ENCODE measurements around the gene AGFG1. TPM values are rescaled to one million over a fixed set of nuclear protein-coding genes. Genes with fewer than 3 reads are reported as not detected.

AGFG1 gene
- total RNA-seq, 1 experiment from 2014 or later, result 109 TPM

DNA sequence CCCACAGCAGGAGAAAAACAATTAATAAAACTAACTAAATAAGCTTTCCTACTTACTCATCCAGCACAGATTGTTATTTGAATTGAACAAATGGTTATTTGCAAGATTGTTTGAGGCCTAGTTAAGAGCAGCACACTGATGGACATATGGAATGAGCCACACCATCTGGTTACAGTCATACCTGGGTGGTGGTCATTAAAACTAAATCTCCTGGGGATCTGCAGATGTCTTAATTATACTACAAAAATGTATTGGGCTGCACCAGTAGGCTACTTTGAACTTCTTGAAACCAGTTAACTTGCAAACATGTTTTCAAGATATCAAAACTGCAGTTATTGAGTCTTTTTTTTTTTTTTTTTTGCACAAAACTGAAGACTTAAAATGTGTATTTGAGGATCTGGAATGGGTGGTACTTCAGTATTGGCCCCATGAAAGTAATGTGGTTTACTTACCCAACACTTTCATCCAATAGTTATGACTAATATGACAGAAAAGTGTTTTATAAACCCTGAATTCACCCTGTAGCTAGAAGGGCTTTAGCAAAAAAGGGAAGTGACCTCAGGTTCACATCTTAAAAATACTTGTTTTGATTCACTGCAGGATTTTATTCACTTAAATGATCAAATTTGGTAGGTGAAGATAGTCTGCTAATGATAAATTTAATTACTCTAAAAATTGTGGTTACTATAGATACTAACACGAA, 10.8 kb downstream of the AGFG1 start:
- H3K4me2 ChIP-seq (ENCODE audit: insufficient read depth, insufficient read length, low read length), result no peak overlapping the region
- no peaks in the 10 kb centered on the region for H4K20me1 ChIP-seq (ENCODE audit: control insufficient read depth, insufficient read depth, insufficient read length)

More for the DNA sequence above, 10.8 kb downstream of the AGFG1 start:
- H3K27me3 ChIP-seq (ENCODE audit: insufficient read depth, low read length), result no peaks in the 10 kb centered on the region
- Mint-ChIP-seq H3K27ac (no peak overlapping the region), H3K9me3 (peaks cover 19 to 21% of the 10 kb centered on the region in 2 experiments), H3K4me1 (peaks cover 3 to 16% of the 10 kb centered on the region in 2 experiments; a peak in 2 of 4 replicates), H3K27me3 (ENCODE audit: low read depth) (no peaks in the 10 kb centered on the region), H3K36me3 (ENCODE audit: insufficient read depth in 1 of 3, low read depth in 3 of 3) (peaks cover 12 to 23% (median 18%) of the 10 kb centered on the region in 3 experiments), H3K4me3 (no peak overlapping the region)
- no peak overlapping the region for H2AK5ac ChIP-seq (ENCODE audit: insufficient read length, low read length)
- no peak overlapping the region for H2BK120ac ChIP-seq (ENCODE audit: low read depth, low read length, poor library complexity, severe bottlenecking)
- H3K4ac ChIP-seq (ENCODE audit: low read depth, low read length), result no peak overlapping the region
- H3K9ac ChIP-seq (ENCODE audit: extremely low read depth, insufficient read length, low read length), result no peak overlapping the region
- DNase-seq, result no peak
- H3K27ac ChIP-seq (ENCODE audit: insufficient read length, low read depth, low read length), result no peak overlapping the region
- H3K18ac ChIP-seq (ENCODE audit: insufficient read length, low read depth, low read length), result no peak overlapping the region
- H3K23ac ChIP-seq (ENCODE audit: insufficient read length, low read depth, low read length), result no peak overlapping the region
- H3K79me2 ChIP-seq (ENCODE audit: insufficient read depth, low read length), result peaks cover 48% of the 10 kb centered on the region; the same call in 1 of the 2 replicates
- no peak overlapping the region for H3K56ac ChIP-seq (ENCODE audit: insufficient read length, low read depth, low read length)
- H4K91ac ChIP-seq (ENCODE audit: insufficient read length, low read depth, low read length), result no peak overlapping the region
- peaks cover 2% of the 10 kb centered on the region for H3K79me1 ChIP-seq (ENCODE audit: insufficient read depth, low read depth, low read length, poor library complexity, severe bottlenecking)
- H3K4me1 ChIP-seq (ENCODE audit: insufficient read depth, low read length), result no peaks in the 10 kb centered on the region
- no peak overlapping the region for H4K8ac ChIP-seq (replicated peaks; ENCODE audit: insufficient read length, low read depth, low read length)
- H3K14ac ChIP-seq (ENCODE audit: insufficient read depth, low read length), result no peak overlapping the region
- no peak overlapping the region for H3T11ph ChIP-seq (ENCODE audit: low read length)
- no peaks in the 10 kb centered on the region for H3K23me2 ChIP-seq (ENCODE audit: insufficient read length, low read depth, low read length, poor library complexity, severe bottlenecking)
- TF ChIP-seq CTCF (conservative IDR thresholded peaks at IDR 0.05), result no peak
- no peak overlapping the region for H2BK5ac ChIP-seq (ENCODE audit: insufficient read length, low read length)
- H2BK20ac ChIP-seq (ENCODE audit: low read depth, low read length, poor library complexity, severe bottlenecking), result no peak overlapping the region
- H4K5ac ChIP-seq (ENCODE audit: insufficient read length, low read depth, low read length), result no peak overlapping the region
- H3K9me3 ChIP-seq (ENCODE audit: control insufficient read depth, low read depth, low read length), result no peaks in the 10 kb centered on the region
- H2BK15ac ChIP-seq (ENCODE audit: low read depth, low read length), result no peak overlapping the region
- no peak overlapping the region for H2BK12ac ChIP-seq (ENCODE audit: insufficient read length, low read depth, low read length)
- H2AFZ ChIP-seq (ENCODE audit: low read length), result no peak overlapping the region
- no CpG with 5 or more reads among the region's 1 CpG for WGBS (ENCODE audit: extremely low coverage, insufficient read length, low lambda C conversion rate)

Data from H9 (cell line).